Suprapubic skin (tissue), 4 donors: ENCODE results near the gene THAP11. TPM values are rescaled to one million over a fixed set of nuclear protein-coding genes. Genes with fewer than 3 reads are reported as not detected.
A peak's percentile ranks its signal among the peaks of the same experiment; 100 is the strongest.

Source experiments
- DNase-seq, 2 donors: peaks; one replicate each; pipeline ENCODE4 v3.0.0-alpha.2; 2019; ENCODE audit warnings: low spot score in 2 of 2
- H3K27ac ChIP-seq: fragments of 200-600 bp; sonication (generic); one replicate; pipeline ENCODE4 v1.5.1; 2019
- H3K27me3 ChIP-seq: fragments of 200-600 bp; sonication (generic); one replicate; pipeline ENCODE4 v1.5.1; 2019
- H3K36me3 ChIP-seq: fragments of 200-600 bp; sonication (generic); one replicate; pipeline ENCODE4 v1.5.1; 2019
- H3K4me1 ChIP-seq: fragments of 200-600 bp; sonication (generic); one replicate; pipeline ENCODE4 v1.5.1; 2019
- H3K4me3 ChIP-seq: fragments of 200-600 bp; sonication (generic); one replicate; pipeline ENCODE4 v1.5.1; 2019; ENCODE audit warnings: mild to moderate bottlenecking
- H3K9me3 ChIP-seq: fragments of 200-600 bp; sonication (generic); one replicate; pipeline ENCODE4 v1.5.1; 2019
- EP300 ChIP-seq: sonication (generic); formaldehyde crosslinking; IDR thresholded peaks from one replicate; pipeline ENCODE4 v1.6.1; 2017; ENCODE audit warnings: antibody characterized with exemption
- POLR2A ChIP-seq, 2 donors: fragments of 450-650 bp; IDR thresholded peaks; one replicate each; pipeline ENCODE4 v1.6.1; 2017; ENCODE audit warnings: antibody characterized with exemption in 2 of 2, mild to moderate bottlenecking in 2 of 2, moderate library complexity in 2 of 2
- POLR2AphosphoS5 ChIP-seq, 3 donors: sonication (generic); formaldehyde crosslinking; IDR thresholded peaks; one replicate each; pipeline ENCODE4 v1.6.1; 2017; ENCODE audit warnings: antibody characterized with exemption in 3 of 3
- WGBS: methylation state at CpG from one replicate; pipeline ENCODE4 v1.1.5; 2018; 5-methylcytosine and 5-hydroxymethylcytosine counted together
- total RNA-seq, 4 donors: library from RNA; depleted of rRNA; stranded (reverse); fragments of >200 nt; gene quantifications; one replicate each; pipeline ENCODE4 v1.1.0, GENCODE V29; 2016
- TF ChIP-seq, protein P1 (sequence below), 2 donors: fragments of 200-600 bp in 1 of 2; fragments of 450-650 bp in 1 of 2; sonication (generic) in 1 of 2; IDR thresholded peaks; one replicate each; pipeline ENCODE4 v1.5.1; 2016 to 2019; ENCODE audit warnings: antibody characterized with exemption in 2 of 2, mild to moderate bottlenecking in 1 of 2, moderate library complexity in 1 of 2

THAP11 gene
- total RNA-seq, 4 donors from 2014 or later = 45.7 to 92.0 (median 76.4) TPM

DNA sequence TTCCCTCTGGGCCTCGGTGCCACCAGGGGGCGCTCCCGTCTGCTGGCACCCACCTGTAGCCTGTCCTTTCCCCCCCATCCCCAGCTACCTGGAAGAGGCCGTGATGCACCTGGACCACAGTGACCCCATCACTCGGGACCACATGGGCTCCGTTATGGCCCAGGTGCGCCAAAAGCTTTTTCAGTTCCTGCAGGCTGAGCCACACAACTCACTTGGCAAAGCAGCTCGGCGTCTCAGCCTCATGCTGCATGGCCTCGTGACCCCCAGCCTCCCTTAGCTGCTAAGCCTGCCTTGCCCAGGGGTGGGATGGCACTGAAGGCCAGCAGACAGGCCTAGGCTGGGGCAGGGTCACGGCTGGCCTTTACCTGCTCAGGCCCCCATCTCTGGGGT, 41.7 kb downstream of the THAP11 start:
- Histone ChIP-seq H3K36me3 (peaks cover 69% of the 10 kb centered on the region), H3K9me3 (no peaks in the 10 kb centered on the region), H3K27ac (no peak overlapping the region), H3K27me3 (no peaks in the 10 kb centered on the region), H3K4me1 (peaks cover 16% of the 10 kb centered on the region), H3K4me3 (no peak overlapping the region)
- DNase-seq = peak in 1 of 2 donors; percentile 80
- 41% methylated on average over 7 of the region's 11 CpGs for WGBS
- TF ChIP-seq POLR2AphosphoS5 (IDR thresholded peaks at IDR 0.05) = no peak
- TF ChIP-seq, protein P1, sequence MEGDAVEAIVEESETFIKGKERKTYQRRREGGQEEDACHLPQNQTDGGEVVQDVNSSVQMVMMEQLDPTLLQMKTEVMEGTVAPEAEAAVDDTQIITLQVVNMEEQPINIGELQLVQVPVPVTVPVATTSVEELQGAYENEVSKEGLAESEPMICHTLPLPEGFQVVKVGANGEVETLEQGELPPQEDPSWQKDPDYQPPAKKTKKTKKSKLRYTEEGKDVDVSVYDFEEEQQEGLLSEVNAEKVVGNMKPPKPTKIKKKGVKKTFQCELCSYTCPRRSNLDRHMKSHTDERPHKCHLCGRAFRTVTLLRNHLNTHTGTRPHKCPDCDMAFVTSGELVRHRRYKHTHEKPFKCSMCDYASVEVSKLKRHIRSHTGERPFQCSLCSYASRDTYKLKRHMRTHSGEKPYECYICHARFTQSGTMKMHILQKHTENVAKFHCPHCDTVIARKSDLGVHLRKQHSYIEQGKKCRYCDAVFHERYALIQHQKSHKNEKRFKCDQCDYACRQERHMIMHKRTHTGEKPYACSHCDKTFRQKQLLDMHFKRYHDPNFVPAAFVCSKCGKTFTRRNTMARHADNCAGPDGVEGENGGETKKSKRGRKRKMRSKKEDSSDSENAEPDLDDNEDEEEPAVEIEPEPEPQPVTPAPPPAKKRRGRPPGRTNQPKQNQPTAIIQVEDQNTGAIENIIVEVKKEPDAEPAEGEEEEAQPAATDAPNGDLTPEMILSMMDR (IDR thresholded peaks at IDR 0.05) = peak; percentile 43 to 86

DNA sequence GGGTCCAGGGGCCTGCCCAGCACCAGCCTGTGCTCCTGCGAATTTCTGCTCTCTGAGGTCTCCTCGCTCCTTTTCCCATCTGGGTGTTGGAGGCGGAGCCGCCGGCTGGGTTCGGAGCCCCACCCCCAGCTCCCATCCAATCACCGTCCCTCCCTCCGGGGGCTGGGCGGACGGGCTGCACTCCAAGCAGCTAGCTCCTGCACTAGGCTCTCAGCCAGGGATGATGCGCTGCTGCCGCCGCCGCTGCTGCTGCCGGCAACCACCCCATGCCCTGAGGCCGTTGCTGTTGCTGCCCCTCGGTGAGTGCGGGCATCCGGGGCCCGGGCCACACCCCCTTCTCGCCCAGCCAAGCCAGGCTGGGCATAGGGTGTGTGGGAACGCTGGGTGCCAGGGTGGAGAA, 42.6 kb downstream of the THAP11 start, which contains the start of gene NRN1L:
Gene NRN1L, plus strand, starts transcription at position 202 of the 400 bp plus-strand sequence. Its CDS starts 19 bp downstream, at position 221.
- peaks cover 61% of the 10 kb centered on the region for H3K36me3 ChIP-seq
- peak within 1 kb of the TSS; percentile 16 for H3K4me3 ChIP-seq
- no peaks in the 10 kb centered on the region for H3K9me3 ChIP-seq
- peak; percentile 91 to 93 for DNase-seq
- WGBS = 20% methylated on average over 14 of the region's 22 CpGs
- TF ChIP-seq POLR2AphosphoS5 (IDR thresholded peaks at IDR 0.05) = no peak
- no peak for TF ChIP-seq POLR2A (IDR thresholded peaks at IDR 0.05)
- TF ChIP-seq, protein P1 (IDR thresholded peaks at IDR 0.05) = no peak
- TF ChIP-seq EP300 = no peak
- no peak within 1 kb of the TSS for H3K27ac ChIP-seq
- peaks cover 16% of the 10 kb centered on the region for H3K4me1 ChIP-seq
- H3K27me3 ChIP-seq = no peaks in the 10 kb centered on the region

DNA sequence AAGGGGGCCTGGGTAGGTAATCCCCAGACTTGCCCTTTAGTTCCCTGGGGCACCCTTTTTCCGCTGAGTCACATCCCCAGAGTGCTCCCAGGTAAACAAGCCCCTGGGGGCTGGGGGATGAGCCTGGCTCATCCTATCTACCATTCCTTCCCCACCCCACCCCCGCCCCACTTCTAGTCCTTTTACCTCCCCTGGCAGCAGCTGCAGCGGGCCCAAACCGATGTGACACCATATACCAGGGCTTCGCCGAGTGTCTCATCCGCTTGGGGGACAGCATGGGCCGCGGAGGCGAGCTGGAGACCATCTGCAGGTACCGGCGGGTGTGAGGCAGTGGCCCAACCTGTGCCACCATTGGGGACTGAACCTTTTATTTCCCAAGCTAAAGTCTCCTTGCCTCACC, 43.4 kb downstream of the THAP11 start:
- WGBS = 89% methylated on average over 4 of the region's 12 CpGs
- TF ChIP-seq EP300 = no peak
- TF ChIP-seq, protein P1 (IDR thresholded peaks at IDR 0.05) = no peak
- no peak for TF ChIP-seq POLR2A (IDR thresholded peaks at IDR 0.05)
- no peak for TF ChIP-seq POLR2AphosphoS5 (IDR thresholded peaks at IDR 0.05)
- peaks cover 52% of the 10 kb centered on the region for H3K36me3 ChIP-seq

DNA sequence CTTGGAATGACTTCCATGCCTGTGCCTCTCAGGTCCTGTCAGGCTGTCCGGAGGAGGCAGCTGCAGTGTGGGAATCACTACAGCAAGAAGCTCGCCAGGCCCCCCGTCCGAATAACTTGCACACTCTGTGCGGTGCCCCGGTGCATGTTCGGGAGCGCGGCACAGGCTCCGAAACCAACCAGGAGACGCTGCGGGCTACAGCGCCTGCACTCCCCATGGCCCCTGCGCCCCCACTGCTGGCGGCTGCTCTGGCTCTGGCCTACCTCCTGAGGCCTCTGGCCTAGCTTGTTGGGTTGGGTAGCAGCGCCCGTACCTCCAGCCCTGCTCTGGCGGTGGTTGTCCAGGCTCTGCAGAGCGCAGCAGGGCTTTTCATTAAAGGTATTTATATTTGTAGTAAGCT, 43.9 kb downstream of the THAP11 start:
- WGBS = 98% methylated on average over 13 of the region's 19 CpGs
- Histone ChIP-seq H3K27ac (no peak overlapping the region), H3K9me3 (no peaks in the 10 kb centered on the region), H3K27me3 (no peaks in the 10 kb centered on the region), H3K4me3 (no peak overlapping the region), H3K36me3 (peaks cover 48% of the 10 kb centered on the region), H3K4me1 (peaks cover 16% of the 10 kb centered on the region)
- TF ChIP-seq, protein P1 (IDR thresholded peaks at IDR 0.05) = no peak
- TF ChIP-seq POLR2AphosphoS5 (IDR thresholded peaks at IDR 0.05) (no peak), POLR2A (IDR thresholded peaks at IDR 0.05) (no peak), EP300 (no peak)
- DNase-seq = no peak

More for the DNA sequence above, 43.4 kb downstream of the THAP11 start:
- Histone ChIP-seq H3K27me3 (no peaks in the 10 kb centered on the region), H3K27ac (no peak overlapping the region), H3K9me3 (no peaks in the 10 kb centered on the region), H3K4me3 (no peak overlapping the region), H3K4me1 (peaks cover 16% of the 10 kb centered on the region)
- no peak for DNase-seq

DNA sequence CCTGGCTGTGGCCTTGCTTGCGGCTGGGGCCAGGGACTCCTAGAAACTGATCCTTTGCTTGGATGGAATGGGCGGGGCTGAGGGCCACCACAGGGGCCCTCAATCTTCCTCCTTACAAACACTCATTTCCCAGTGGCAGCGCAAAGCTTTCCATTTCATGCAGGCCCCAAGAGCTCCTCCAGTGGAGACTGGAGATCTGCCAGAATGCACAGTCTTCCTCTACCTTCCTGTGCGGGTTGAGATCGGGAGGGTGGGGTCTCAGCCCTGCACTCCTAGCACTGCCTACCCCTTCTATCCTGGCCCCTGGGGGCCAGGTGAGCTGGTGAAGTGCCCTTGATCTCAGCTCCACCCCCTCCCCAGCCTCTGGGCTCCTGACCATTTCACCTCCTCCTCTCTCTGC, 44.3 kb downstream of the THAP11 start:
- WGBS = 92% methylated on average over 5 of the region's 5 CpGs
- TF ChIP-seq POLR2AphosphoS5 (IDR thresholded peaks at IDR 0.05) = no peak
- TF ChIP-seq, protein P1 (IDR thresholded peaks at IDR 0.05) = no peak
- TF ChIP-seq POLR2A (IDR thresholded peaks at IDR 0.05) = no peak
- TF ChIP-seq EP300 = no peak
- no peak overlapping the region for H3K4me3 ChIP-seq
- H3K36me3 ChIP-seq = peaks cover 44% of the 10 kb centered on the region
- H3K27me3 ChIP-seq = no peaks in the 10 kb centered on the region
- no peaks in the 10 kb centered on the region for H3K9me3 ChIP-seq
- peaks cover 16% of the 10 kb centered on the region for H3K4me1 ChIP-seq
- H3K27ac ChIP-seq = no peak overlapping the region
- DNase-seq = no peak
